Measurements from ENCODE around the gene ZBTB7C. TPM values are rescaled to one million over a fixed set of nuclear protein-coding genes. Genes with fewer than 3 reads are reported as not detected.
"Not testable (repeated sequence)": the region's sequence is repeated elsewhere in the genome, so short reads cannot be mapped to it uniquely, and the experiment has no call there.

The ZBTB7C gene
- total RNA-seq, 2 experiments from 2014 or later: 0.05 TPM; not detected in 1

GRCh38 chr18:48441405-48441881, 32.3 kb upstream of the ZBTB7C start:
- H3K36me3 Mint-ChIP-seq: no peaks in the 10 kb centered on the region
- H3K4me3 Mint-ChIP-seq: no peak overlapping the region
- ChIA-PET POLR2A (no interaction called here), CTCF (no interaction called here)
- peaks cover 2% of the 10 kb centered on the region for H3K4me1 Mint-ChIP-seq (ENCODE audit: low read depth)
- H3K27me3 Mint-ChIP-seq: peaks cover 25% of the 10 kb centered on the region
- intact Hi-C loops (cut with micrococcal nuclease): no loop called here
- no peak for DNase-seq
- no peaks in the 10 kb centered on the region for H3K9me3 Mint-ChIP-seq
- H3K27ac Mint-ChIP-seq: no peak overlapping the region

GRCh38 chr18:48440924-48441323, 31.7 kb upstream of the ZBTB7C start:
- POLR2A ChIA-PET: no interaction called here
- no peak overlapping the region for H3K4me3 Mint-ChIP-seq
- H3K36me3 Mint-ChIP-seq: no peaks in the 10 kb centered on the region
- intact Hi-C loops (cut with micrococcal nuclease): no loop called here
- CTCF ChIA-PET: no interaction called here
- no peaks in the 10 kb centered on the region for H3K9me3 Mint-ChIP-seq
- no peak for DNase-seq
- no peaks in the 10 kb centered on the region for H3K4me1 Mint-ChIP-seq (ENCODE audit: low read depth)
- H3K27ac Mint-ChIP-seq: no peak overlapping the region
- peaks cover 30% of the 10 kb centered on the region for H3K27me3 Mint-ChIP-seq

GRCh38 chr18:48436907-48437306, 27.7 kb upstream of the ZBTB7C start:
- POLR2A ChIA-PET: no interaction called here
- CTCF ChIA-PET: interaction anchor here (2.1 to 3.6 kb wide), 2 partner anchors 8 to 10 kb away, joined by 12 to 23 read pairs; no protein-coding TSS in a partner anchor

GRCh38 chr18:48434382-48434781, 25.2 kb upstream of the ZBTB7C start:
- H3K27me3 Mint-ChIP-seq: peaks cover 24% of the 10 kb centered on the region
- intact Hi-C loops (cut with micrococcal nuclease); H3K4me1 Mint-ChIP-seq (ENCODE audit: low read depth); POLR2A ChIA-PET; H3K27ac Mint-ChIP-seq; H3K4me3 Mint-ChIP-seq; H3K9me3 Mint-ChIP-seq; DNase-seq; H3K36me3 Mint-ChIP-seq: not testable (repeated sequence)
- CTCF ChIA-PET: interaction anchor here (1.5 to 3.6 kb wide), 2 partner anchors 11 kb away, joined by 8 to 23 read pairs; no protein-coding TSS in a partner anchor

More at GRCh38 chr18:48436907-48437306, 27.7 kb upstream of the ZBTB7C start:
- H3K4me1 Mint-ChIP-seq (ENCODE audit: low read depth): no peaks in the 10 kb centered on the region
- no peak for DNase-seq
- no peaks in the 10 kb centered on the region for H3K36me3 Mint-ChIP-seq
- H3K27ac Mint-ChIP-seq: no peak overlapping the region
- intact Hi-C loops (cut with micrococcal nuclease): no loop called here
- no peaks in the 10 kb centered on the region for H3K9me3 Mint-ChIP-seq
- no peak overlapping the region for H3K4me3 Mint-ChIP-seq
- peaks cover 25% of the 10 kb centered on the region for H3K27me3 Mint-ChIP-seq

- Mint-ChIP-seq H3K27me3 (peaks cover 24% of the 10 kb centered on the region), H3K27ac (no peak overlapping the region), H3K4me1 (ENCODE audit: low read depth) (no peaks in the 10 kb centered on the region), H3K9me3 (no peaks in the 10 kb centered on the region), H3K36me3 (no peaks in the 10 kb centered on the region), H3K4me3 (no peak overlapping the region)
- ChIA-PET CTCF (interaction anchor here (1.5 kb wide), 1 partner anchor 12 kb away, joined by 8 read pairs; no protein-coding TSS in a partner anchor), POLR2A (no interaction called here)
- no peak for DNase-seq
- intact Hi-C loops (cut with micrococcal nuclease): no loop called here
These were observed 24.4 kb upstream of the ZBTB7C start for GRCh38 chr18:48433541-48433940.

GRCh38 chr18:48430150-48430549, 21.0 kb upstream of the ZBTB7C start:
- ChIA-PET CTCF (no interaction called here), POLR2A (no interaction called here)
- Mint-ChIP-seq H3K4me3 (no peak overlapping the region), H3K27me3 (peaks cover 33% of the 10 kb centered on the region), H3K27ac (no peak overlapping the region), H3K36me3 (no peaks in the 10 kb centered on the region), H3K9me3 (no peaks in the 10 kb centered on the region), H3K4me1 (ENCODE audit: low read depth) (no peaks in the 10 kb centered on the region)
- no peak for DNase-seq
- intact Hi-C loops (cut with micrococcal nuclease): no loop called here

GRCh38 chr18:48428475-48429177, 19.4 kb upstream of the ZBTB7C start:
- CTCF ChIA-PET: interaction anchor here (0.8 to 1.5 kb wide), 2 partner anchors 16 to 36 kb away, joined by 3 to 6 read pairs; no protein-coding TSS in a partner anchor
- Mint-ChIP-seq H3K27me3 (peaks cover 38% of the 10 kb centered on the region), H3K4me1 (ENCODE audit: low read depth) (no peaks in the 10 kb centered on the region), H3K4me3 (no peak overlapping the region), H3K27ac (no peak overlapping the region), H3K9me3 (no peaks in the 10 kb centered on the region), H3K36me3 (no peaks in the 10 kb centered on the region)
- no peak for DNase-seq
- intact Hi-C loops (cut with micrococcal nuclease): no loop called here
- POLR2A ChIA-PET: no interaction called here

- H3K36me3 Mint-ChIP-seq: no peaks in the 10 kb centered on the region
- no peaks in the 10 kb centered on the region for H3K9me3 Mint-ChIP-seq
- intact Hi-C loops (cut with micrococcal nuclease): no loop called here
- H3K4me1 Mint-ChIP-seq (ENCODE audit: low read depth): no peaks in the 10 kb centered on the region
- peaks cover 47% of the 10 kb centered on the region for H3K27me3 Mint-ChIP-seq
- ChIA-PET CTCF (no interaction called here), POLR2A (no interaction called here)
- no peak overlapping the region for H3K27ac Mint-ChIP-seq
- no peak for DNase-seq
- H3K4me3 Mint-ChIP-seq: no peak overlapping the region
These were observed 13.8 kb upstream of the ZBTB7C start for GRCh38 chr18:48422947-48423378.

GRCh38 chr18:48419277-48420022, 10.3 kb upstream of the ZBTB7C start:
- Mint-ChIP-seq H3K36me3 (no peaks in the 10 kb centered on the region), H3K4me3 (no peak overlapping the region), H3K27ac (no peak overlapping the region), H3K9me3 (no peaks in the 10 kb centered on the region), H3K27me3 (peaks cover 52% of the 10 kb centered on the region), H3K4me1 (ENCODE audit: low read depth) (no peaks in the 10 kb centered on the region)
- ChIA-PET POLR2A (no interaction called here), CTCF (interaction anchor here (1.3 kb wide), 1 partner anchor 26 kb away, joined by 5 read pairs; no protein-coding TSS in a partner anchor)
- DNase-seq: no peak
- intact Hi-C loops (cut with micrococcal nuclease): no loop called here

- ChIA-PET POLR2A (no interaction called here), CTCF (no interaction called here)
- Mint-ChIP-seq H3K9me3 (no peaks in the 10 kb centered on the region), H3K4me1 (ENCODE audit: low read depth) (no peaks in the 10 kb centered on the region), H3K36me3 (no peaks in the 10 kb centered on the region), H3K4me3 (no peak overlapping the region), H3K27me3 (peaks cover 57% of the 10 kb centered on the region), H3K27ac (no peak overlapping the region)
- no peak for DNase-seq
- intact Hi-C loops (cut with micrococcal nuclease): no loop called here
These were observed 9.5 kb upstream of the ZBTB7C start for GRCh38 chr18:48418539-48419276.

GRCh38 chr18:48417985-48418384, 8.8 kb upstream of the ZBTB7C start:
- H3K27me3 Mint-ChIP-seq: peaks cover 55% of the 10 kb centered on the region
- ChIA-PET CTCF (no interaction called here), POLR2A (no interaction called here)
- H3K36me3 Mint-ChIP-seq: no peaks in the 10 kb centered on the region
- intact Hi-C loops (cut with micrococcal nuclease): no loop called here
- H3K27ac Mint-ChIP-seq: no peak overlapping the region
- no peaks in the 10 kb centered on the region for H3K4me1 Mint-ChIP-seq (ENCODE audit: low read depth)
- no peak overlapping the region for H3K4me3 Mint-ChIP-seq
- no peak for DNase-seq
- H3K9me3 Mint-ChIP-seq: peaks cover 2% of the 10 kb centered on the region

- intact Hi-C loops (cut with micrococcal nuclease): loop anchor here (5.0 kb wide), 1 partner anchor 481 kb away; the partner anchor contains the start of gene SMAD2
- H3K27ac Mint-ChIP-seq: no peak overlapping the region
- CTCF ChIA-PET: interaction anchor here (1.4 kb wide), 1 partner anchor 31 kb away, joined by 6 read pairs; no protein-coding TSS in a partner anchor
- POLR2A ChIA-PET: no interaction called here
- H3K27me3 Mint-ChIP-seq: peaks cover 60% of the 10 kb centered on the region
- no peak for DNase-seq
- no peaks in the 10 kb centered on the region for H3K36me3 Mint-ChIP-seq
- H3K9me3 Mint-ChIP-seq: peaks cover 2% of the 10 kb centered on the region
- H3K4me3 Mint-ChIP-seq: no peak overlapping the region
- peaks cover 5% of the 10 kb centered on the region for H3K4me1 Mint-ChIP-seq (ENCODE audit: low read depth)
These were observed 4.2 kb upstream of the ZBTB7C start for GRCh38 chr18:48413342-48413741.
